Stomach (tissue), 4 donors: ENCODE measurements around the gene MALAT1.
A peak's percentile ranks its signal among the peaks of the same experiment; 100 is the strongest.

Experiments used
- CTCF ChIP-seq, 7 experiments: fragments of 450-650 bp in 4 of 7; fragments of 200-600 bp in 3 of 7; sonication (generic) in 3 of 7; IDR thresholded peaks; one replicate each; pipeline ENCODE4 v1.5.1; 2016 to 2019; ENCODE audit warnings: antibody characterized with exemption in 7 of 7, control low read depth in 2 of 7, mild to moderate bottlenecking in 1 of 7
- EP300 ChIP-seq: sonication (generic); formaldehyde crosslinking; IDR thresholded peaks from one replicate; pipeline ENCODE4 v1.6.1; 2017; ENCODE audit warnings: antibody characterized with exemption
- POLR2AphosphoS5 ChIP-seq, 3 donors: sonication (generic); formaldehyde crosslinking; IDR thresholded peaks; one replicate each; pipeline ENCODE4 v1.6.1; 2016; ENCODE audit warnings: antibody characterized with exemption in 3 of 3

GRCh38 chr11:65505466-65506289 lies 6.8 kb downstream of the MALAT1 start:
- no peak for TF ChIP-seq CTCF (IDR thresholded peaks at IDR 0.05)
- TF ChIP-seq POLR2AphosphoS5 (IDR thresholded peaks at IDR 0.05): peak; percentile 45 to 93 (median 73)
- TF ChIP-seq EP300: no peak
